ENCODE results near the gene CSGALNACT2. TPM values are rescaled to one million over a fixed set of nuclear protein-coding genes. Genes with fewer than 3 reads are reported as not detected.

The CSGALNACT2 gene
- total RNA-seq, 2 experiments from 2014 or later: 16.2 to 16.8 TPM

GRCh38 chr10:43117777-43118583 is 20.3 kb upstream of the CSGALNACT2 start:
- no peaks in the 10 kb centered on the region for H3K27me3 Mint-ChIP-seq
- DNase-seq: no peak
- no peak overlapping the region for H3K27ac Mint-ChIP-seq
- no peaks in the 10 kb centered on the region for H3K9me3 Mint-ChIP-seq
- H3K4me3 Mint-ChIP-seq: no peak overlapping the region
- peaks cover 22% of the 10 kb centered on the region for H3K4me1 Mint-ChIP-seq
- H3K36me3 Mint-ChIP-seq: no peaks in the 10 kb centered on the region

GRCh38 chr10:43118631-43119415 is 19.4 kb upstream of the CSGALNACT2 start:
- DNase-seq: no peak
- H3K4me3 Mint-ChIP-seq: no peak overlapping the region
- no peak overlapping the region for H3K27ac Mint-ChIP-seq
- no peaks in the 10 kb centered on the region for H3K9me3 Mint-ChIP-seq
- no peaks in the 10 kb centered on the region for H3K36me3 Mint-ChIP-seq
- H3K27me3 Mint-ChIP-seq: no peaks in the 10 kb centered on the region
- peaks cover 22% of the 10 kb centered on the region for H3K4me1 Mint-ChIP-seq

- H3K27me3 Mint-ChIP-seq: no peaks in the 10 kb centered on the region
- no peaks in the 10 kb centered on the region for H3K36me3 Mint-ChIP-seq
- H3K4me1 Mint-ChIP-seq: peaks cover 22% of the 10 kb centered on the region
- no peak overlapping the region for H3K4me3 Mint-ChIP-seq
- H3K9me3 Mint-ChIP-seq: no peaks in the 10 kb centered on the region
- no peak for DNase-seq
- H3K27ac Mint-ChIP-seq: no peak overlapping the region
Measured at GRCh38 chr10:43119416-43120115, 18.7 kb upstream of the CSGALNACT2 start.

- Mint-ChIP-seq H3K9me3 (no peaks in the 10 kb centered on the region), H3K36me3 (no peaks in the 10 kb centered on the region), H3K27ac (peak overlapping the region; percentile 82), H3K27me3 (no peaks in the 10 kb centered on the region), H3K4me1 (peaks cover 22% of the 10 kb centered on the region), H3K4me3 (peak overlapping the region; percentile 15)
- DNase-seq: no peak
Measured at GRCh38 chr10:43120116-43120928, 17.9 kb upstream of the CSGALNACT2 start.

GRCh38 chr10:43120929-43121314 is 17.3 kb upstream of the CSGALNACT2 start:
- peak; percentile 73 for DNase-seq
- Mint-ChIP-seq H3K4me3 (peak overlapping the region; percentile 15), H3K4me1 (peaks cover 22% of the 10 kb centered on the region), H3K9me3 (no peaks in the 10 kb centered on the region), H3K27me3 (no peaks in the 10 kb centered on the region), H3K27ac (peak overlapping the region; percentile 82), H3K36me3 (no peaks in the 10 kb centered on the region)

GRCh38 chr10:43121444-43121843 is 16.8 kb upstream of the CSGALNACT2 start:
- Mint-ChIP-seq H3K4me1 (peaks cover 22% of the 10 kb centered on the region), H3K36me3 (no peaks in the 10 kb centered on the region), H3K4me3 (no peak overlapping the region), H3K9me3 (no peaks in the 10 kb centered on the region), H3K27ac (peak overlapping the region; percentile 82), H3K27me3 (no peaks in the 10 kb centered on the region)
- no peak for DNase-seq

- Mint-ChIP-seq H3K9me3 (no peaks in the 10 kb centered on the region), H3K4me1 (peaks cover 26% of the 10 kb centered on the region), H3K27ac (no peak overlapping the region), H3K4me3 (no peak overlapping the region), H3K27me3 (no peaks in the 10 kb centered on the region), H3K36me3 (no peaks in the 10 kb centered on the region)
- DNase-seq: no peak
Measured at GRCh38 chr10:43122096-43122495, 16.1 kb upstream of the CSGALNACT2 start.

- H3K27ac Mint-ChIP-seq: no peak overlapping the region
- no peaks in the 10 kb centered on the region for H3K36me3 Mint-ChIP-seq
- peaks cover 26% of the 10 kb centered on the region for H3K4me1 Mint-ChIP-seq
- no peak overlapping the region for H3K4me3 Mint-ChIP-seq
- no peaks in the 10 kb centered on the region for H3K27me3 Mint-ChIP-seq
- no peak for DNase-seq
- no peaks in the 10 kb centered on the region for H3K9me3 Mint-ChIP-seq
Measured at GRCh38 chr10:43122826-43123225, 15.4 kb upstream of the CSGALNACT2 start.

GRCh38 chr10:43123361-43124093 is 14.7 kb upstream of the CSGALNACT2 start:
- no peaks in the 10 kb centered on the region for H3K9me3 Mint-ChIP-seq
- H3K36me3 Mint-ChIP-seq: no peaks in the 10 kb centered on the region
- H3K27ac Mint-ChIP-seq: no peak overlapping the region
- H3K27me3 Mint-ChIP-seq: no peaks in the 10 kb centered on the region
- H3K4me3 Mint-ChIP-seq: no peak overlapping the region
- peaks cover 26% of the 10 kb centered on the region for H3K4me1 Mint-ChIP-seq
- no peak for DNase-seq

GRCh38 chr10:43124094-43124521 is 14.1 kb upstream of the CSGALNACT2 start:
- H3K4me3 Mint-ChIP-seq: no peak overlapping the region
- H3K9me3 Mint-ChIP-seq: no peaks in the 10 kb centered on the region
- H3K36me3 Mint-ChIP-seq: no peaks in the 10 kb centered on the region
- no peaks in the 10 kb centered on the region for H3K27me3 Mint-ChIP-seq
- no peak overlapping the region for H3K27ac Mint-ChIP-seq
- DNase-seq: no peak
- H3K4me1 Mint-ChIP-seq: peaks cover 31% of the 10 kb centered on the region

GRCh38 chr10:43124574-43125273 is 13.5 kb upstream of the CSGALNACT2 start:
- DNase-seq: no peak
- Mint-ChIP-seq H3K9me3 (no peaks in the 10 kb centered on the region), H3K27ac (no peak overlapping the region), H3K4me3 (no peak overlapping the region), H3K27me3 (no peaks in the 10 kb centered on the region), H3K36me3 (no peaks in the 10 kb centered on the region), H3K4me1 (peaks cover 36% of the 10 kb centered on the region)

GRCh38 chr10:43125274-43125845 is 12.9 kb upstream of the CSGALNACT2 start:
- no peak overlapping the region for H3K27ac Mint-ChIP-seq
- DNase-seq: no peak
- peaks cover 34% of the 10 kb centered on the region for H3K4me1 Mint-ChIP-seq
- H3K4me3 Mint-ChIP-seq: no peak overlapping the region
- no peaks in the 10 kb centered on the region for H3K36me3 Mint-ChIP-seq
- H3K27me3 Mint-ChIP-seq: no peaks in the 10 kb centered on the region
- no peaks in the 10 kb centered on the region for H3K9me3 Mint-ChIP-seq
